ENCODE results near the gene MXRA8.
"Not testable (repeated sequence)": the region's sequence is repeated elsewhere in the genome, so short reads cannot be mapped to it uniquely, and the experiment has no call there.

DNA sequence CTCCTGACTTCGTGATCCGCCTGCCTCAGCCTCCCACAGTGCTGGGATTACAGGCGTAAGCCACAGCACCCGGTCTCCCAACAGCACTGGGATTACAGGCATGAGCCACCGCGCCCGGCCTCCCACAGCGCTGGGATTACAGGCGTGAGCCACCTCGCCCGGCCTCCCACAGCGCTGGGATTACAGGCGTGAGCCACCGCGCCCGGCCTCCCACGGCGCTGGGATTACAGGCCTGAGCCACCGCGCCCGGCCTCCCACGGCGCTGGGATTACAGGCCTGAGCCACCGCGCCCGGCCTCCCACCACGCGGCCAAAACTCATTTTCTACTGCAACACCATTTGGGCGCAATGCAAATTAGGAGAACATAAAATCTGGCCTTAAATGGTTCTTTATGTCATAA lies 27.0 kb upstream of the MXRA8 start:
- TF ChIP-seq, protein P1, sequence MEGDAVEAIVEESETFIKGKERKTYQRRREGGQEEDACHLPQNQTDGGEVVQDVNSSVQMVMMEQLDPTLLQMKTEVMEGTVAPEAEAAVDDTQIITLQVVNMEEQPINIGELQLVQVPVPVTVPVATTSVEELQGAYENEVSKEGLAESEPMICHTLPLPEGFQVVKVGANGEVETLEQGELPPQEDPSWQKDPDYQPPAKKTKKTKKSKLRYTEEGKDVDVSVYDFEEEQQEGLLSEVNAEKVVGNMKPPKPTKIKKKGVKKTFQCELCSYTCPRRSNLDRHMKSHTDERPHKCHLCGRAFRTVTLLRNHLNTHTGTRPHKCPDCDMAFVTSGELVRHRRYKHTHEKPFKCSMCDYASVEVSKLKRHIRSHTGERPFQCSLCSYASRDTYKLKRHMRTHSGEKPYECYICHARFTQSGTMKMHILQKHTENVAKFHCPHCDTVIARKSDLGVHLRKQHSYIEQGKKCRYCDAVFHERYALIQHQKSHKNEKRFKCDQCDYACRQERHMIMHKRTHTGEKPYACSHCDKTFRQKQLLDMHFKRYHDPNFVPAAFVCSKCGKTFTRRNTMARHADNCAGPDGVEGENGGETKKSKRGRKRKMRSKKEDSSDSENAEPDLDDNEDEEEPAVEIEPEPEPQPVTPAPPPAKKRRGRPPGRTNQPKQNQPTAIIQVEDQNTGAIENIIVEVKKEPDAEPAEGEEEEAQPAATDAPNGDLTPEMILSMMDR (IDR thresholded peaks at IDR 0.05) = not testable (repeated sequence)
- TF ChIP-seq POLR2A (IDR thresholded peaks at IDR 0.05) = not testable (repeated sequence)
